GM21723 (cell line): ENCODE measurements around the gene STAT5A.
A peak's percentile ranks its signal among the peaks of the same experiment; 100 is the strongest.
"Not testable (repeated sequence)": the region's sequence is repeated elsewhere in the genome, so short reads cannot be mapped to it uniquely, and the experiment has no call there.

Experiments used
- ATAC-seq: cut with Tn5 transposase; IDR thresholded peaks from one replicate; pipeline ENCODE4 v1.9.1; 2021; ENCODE audit warnings: mild to moderate bottlenecking, moderate library complexity; ENCODE audit not compliant: unreplicated experiment

Gene STAT5A

DNA sequence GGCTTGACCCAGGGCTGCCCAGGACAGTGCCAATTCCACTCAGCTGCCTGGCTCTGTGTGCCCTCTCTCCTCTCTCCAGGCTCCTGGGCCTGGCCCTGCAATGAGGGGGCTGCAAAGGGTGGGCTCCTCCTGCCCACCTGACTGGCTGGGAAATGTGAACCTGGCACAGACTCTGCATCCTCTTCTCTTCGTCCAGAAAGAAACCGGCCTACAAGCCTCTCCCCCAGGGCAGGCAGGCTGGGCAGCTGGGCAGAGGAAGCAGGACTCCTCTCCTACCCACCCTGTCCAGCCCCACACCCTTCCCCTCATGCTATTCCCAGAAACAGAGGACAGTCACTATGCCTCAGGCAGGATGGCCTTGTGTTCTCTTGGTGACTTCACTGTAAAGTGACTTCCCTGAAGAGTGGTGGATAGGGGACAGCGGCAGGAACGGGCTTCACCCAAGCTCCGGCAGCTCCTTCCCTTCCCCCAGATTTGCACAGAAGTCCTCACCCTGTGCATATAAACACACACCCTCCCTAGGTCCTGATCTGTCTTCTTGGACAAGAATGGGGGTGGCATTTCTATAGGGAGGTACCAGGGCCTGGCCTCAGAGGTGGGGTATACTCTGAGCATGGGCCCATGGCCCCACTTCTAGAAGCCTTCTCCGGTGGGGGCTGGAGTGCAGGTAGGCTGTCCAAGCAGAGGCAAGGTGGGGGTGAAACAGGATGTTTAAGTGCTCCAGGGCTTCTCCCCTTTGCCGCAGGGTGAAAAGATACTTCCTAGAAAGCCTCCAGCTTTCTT is 4.9 kb upstream of the STAT5A start:
- no peak for ATAC-seq

DNA sequence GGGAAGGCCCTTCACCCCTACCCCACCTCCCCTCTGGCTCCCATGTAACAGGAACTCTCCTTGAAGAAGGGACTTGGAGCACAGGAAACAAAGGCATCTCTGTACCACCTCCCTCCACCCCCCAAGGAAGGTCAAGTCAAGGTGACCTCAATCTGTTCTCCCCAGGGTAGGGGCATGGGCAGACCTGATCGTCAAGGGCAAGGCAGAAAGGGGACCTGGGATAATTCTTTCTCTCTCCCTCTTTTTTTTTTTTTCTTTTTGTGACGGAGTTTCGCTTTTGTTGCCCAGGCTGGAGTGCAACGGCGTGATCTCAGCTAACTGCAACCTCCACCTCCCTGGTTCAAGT is 4.3 kb upstream of the STAT5A start:
- no peak for ATAC-seq

DNA sequence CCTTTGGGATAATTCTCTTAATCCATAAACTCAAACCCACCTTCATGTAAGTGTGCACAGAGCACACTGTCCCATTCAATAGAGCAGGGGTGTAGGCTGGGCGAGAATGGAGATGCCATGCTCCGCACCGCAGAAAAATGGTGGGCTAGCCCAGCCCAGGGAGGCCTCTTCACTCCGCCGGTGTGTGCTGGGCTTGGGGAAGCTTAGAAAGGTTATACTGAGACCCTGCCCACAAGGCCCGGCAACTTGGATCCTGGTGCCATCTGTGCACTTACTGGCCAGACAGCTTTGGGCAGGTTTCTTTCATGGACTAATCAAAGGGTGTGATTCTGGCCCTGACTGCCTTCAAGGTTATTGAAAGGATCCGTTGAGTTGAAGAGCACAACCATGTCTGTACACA is 3.7 kb upstream of the STAT5A start:
- no peak for ATAC-seq

- no peak for ATAC-seq
Measured at GRCh38 chr17:42285346-42286050, 2.8 kb upstream of the STAT5A start.

GRCh38 chr17:42286411-42287221 is 1.7 kb upstream of the STAT5A start:
- ATAC-seq, result no peak

DNA sequence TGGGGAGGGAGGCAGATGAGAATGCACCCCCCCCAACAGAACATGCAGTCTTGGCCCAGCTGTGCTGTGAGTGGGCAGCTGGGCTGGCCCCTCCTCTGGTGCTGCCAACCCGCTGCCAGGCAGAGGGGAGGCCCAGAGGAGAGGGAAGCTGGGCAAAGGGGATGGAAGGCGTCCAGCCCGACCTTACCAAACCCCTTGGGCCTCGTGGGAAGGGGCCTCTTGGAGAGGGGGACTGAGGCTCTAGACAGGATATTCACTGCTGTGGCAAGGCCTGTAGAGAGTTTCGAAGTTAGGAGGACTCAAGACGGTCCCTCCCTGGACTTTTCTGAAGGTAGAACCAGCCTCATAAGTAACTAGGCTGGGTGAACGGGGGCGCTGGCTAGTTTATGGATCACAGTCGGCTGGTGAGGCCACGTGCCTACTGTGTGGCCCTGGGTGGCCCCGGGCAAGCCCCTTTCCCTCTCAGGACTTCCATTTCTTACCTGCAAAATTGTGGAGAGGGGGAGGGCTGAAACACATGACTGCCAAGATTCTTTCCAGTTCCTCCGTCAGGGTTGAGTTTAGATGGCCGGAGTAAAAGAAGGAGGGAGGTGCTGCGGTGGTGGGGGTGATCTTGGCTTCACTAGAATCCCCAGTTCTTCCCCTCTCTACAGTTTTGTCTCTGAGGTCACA is 857 bp upstream of the STAT5A start:
- ATAC-seq, result no peak

- ATAC-seq, result peak; percentile 22
Measured at GRCh38 chr17:42288803-42289610, 709 bp downstream of the STAT5A start.

DNA sequence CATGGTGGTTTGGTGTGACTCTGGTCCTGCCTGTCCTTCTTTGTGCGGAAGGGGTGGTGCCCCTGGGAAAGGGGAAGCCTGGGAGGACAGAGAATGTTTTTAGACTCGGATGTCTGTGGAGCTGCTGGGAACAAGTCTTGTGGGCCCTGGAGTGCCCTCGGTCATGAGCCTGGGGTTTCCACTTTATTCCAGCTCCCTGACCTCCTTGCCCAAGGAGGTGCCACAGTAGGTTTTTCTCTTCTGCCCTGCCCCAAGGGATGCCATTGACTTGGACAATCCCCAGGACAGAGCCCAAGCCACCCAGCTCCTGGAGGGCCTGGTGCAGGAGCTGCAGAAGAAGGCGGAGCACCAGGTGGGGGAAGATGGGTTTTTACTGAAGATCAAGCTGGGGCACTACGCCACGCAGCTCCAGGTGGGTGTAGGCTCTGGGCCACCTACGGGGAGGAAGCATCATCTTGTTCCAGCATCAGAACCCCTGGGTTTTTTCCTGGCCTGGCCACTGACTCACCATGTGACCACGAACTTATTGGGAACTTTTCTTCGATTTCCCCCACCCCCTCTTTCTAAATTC is 1.4 kb downstream of the STAT5A start:
- ATAC-seq, result no peak

- no peak for ATAC-seq
Measured at GRCh38 chr17:42290577-42290976, 2.3 kb downstream of the STAT5A start.

- ATAC-seq, result no peak
Measured at GRCh38 chr17:42291129-42291528, 2.8 kb downstream of the STAT5A start.

DNA sequence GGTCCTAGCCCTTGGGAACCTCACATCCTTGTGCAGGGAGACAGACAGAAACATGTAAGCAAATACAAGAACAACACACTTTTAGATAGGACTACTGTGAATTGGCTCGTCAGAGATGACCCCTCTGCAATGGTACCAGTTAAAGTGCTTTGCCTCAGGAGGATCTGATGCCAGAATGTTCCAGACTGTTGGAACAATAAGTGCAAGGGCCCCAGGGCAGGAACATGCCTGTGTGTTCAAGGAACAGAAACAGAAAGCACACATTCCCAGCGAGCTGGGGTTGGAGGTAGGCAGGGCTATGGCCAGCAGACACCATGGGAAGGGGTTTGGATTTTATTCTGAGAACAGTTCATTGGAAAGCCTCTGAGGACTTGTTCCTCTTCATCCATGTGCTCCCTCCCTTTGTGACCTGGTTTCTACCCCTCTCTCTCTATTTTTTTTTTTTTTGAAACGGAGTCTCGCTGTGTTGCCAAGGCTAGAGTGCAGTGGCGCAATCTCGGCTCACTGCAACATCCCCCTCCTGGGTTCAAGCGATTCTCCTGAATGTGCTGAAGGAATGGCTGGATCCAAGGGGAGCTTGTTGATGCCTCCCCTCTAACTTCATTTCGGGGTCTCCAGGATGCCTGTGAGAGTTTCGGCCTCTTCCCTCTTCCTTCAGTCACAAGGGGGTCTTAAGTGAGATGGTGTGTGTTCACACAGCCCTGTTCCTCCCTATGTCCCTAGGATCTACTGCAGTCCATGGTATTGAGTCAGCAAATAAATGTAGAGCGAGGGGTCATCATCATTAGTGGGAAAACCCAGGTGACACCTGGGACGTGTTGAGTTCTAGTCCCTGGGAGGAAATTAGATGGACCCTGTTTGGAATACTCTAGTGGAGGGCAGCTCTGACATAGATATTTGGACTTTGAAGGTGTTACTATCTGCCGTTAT is 6.4 kb downstream of the STAT5A start:
- no peak for ATAC-seq

DNA sequence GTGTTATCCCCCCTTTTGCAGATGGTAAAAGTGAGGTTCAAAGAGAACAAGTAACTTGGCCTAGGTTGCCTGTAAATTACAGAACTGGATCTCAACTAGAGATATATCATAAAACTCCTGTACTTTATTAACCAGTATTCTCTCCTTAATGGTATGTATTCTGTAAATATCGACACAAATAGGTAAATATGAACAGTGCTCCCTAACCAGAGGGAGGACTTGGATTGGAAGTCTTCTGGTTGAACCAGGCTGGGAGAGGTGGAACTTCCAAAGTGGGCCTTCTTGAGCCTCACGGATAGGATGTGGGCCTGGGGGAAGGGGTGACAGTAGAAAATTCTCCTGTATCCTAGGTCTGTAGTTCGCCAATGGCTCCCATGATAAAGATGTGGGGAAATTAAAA is 7.7 kb downstream of the STAT5A start:
- no peak for ATAC-seq

- not testable (repeated sequence) for ATAC-seq
Measured at GRCh38 chr17:42297775-42298174, 9.5 kb downstream of the STAT5A start.

GRCh38 chr17:42299361-42299760 is 11.1 kb downstream of the STAT5A start:
- not testable (repeated sequence) for ATAC-seq

DNA sequence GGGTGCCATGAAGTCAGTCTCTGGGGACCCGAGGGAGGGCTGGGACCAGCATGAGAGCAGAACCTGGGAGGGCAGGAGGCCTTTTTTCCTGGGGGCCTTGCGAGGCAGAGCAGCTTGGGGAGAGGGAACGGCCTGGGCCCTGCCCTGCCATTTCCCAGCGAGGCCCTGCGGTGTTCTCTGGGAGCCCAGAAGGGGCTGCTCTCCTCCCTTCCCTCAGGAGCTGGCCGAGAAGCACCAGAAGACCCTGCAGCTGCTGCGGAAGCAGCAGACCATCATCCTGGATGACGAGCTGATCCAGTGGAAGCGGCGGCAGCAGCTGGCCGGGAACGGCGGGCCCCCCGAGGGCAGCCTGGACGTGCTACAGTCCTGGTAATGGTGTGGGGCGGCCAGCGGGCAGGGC is 11.6 kb downstream of the STAT5A start:
- not testable (repeated sequence) for ATAC-seq

DNA sequence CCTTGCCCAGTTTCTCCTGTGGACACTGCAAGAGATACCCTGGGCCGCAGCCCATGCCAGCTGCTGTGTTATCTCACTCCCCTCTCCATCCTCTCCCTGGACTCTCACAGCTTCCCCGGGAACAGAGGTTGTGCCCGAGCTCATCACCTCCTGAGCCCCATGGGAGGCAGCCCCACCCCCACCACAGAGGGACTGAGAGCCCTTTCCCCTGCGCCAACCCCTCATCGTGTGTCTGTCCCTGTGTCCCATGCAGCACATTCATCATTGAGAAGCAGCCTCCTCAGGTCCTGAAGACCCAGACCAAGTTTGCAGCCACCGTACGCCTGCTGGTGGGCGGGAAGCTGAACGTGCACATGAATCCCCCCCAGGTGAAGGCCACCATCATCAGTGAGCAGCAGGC is 12.7 kb downstream of the STAT5A start:
- ATAC-seq, result no peak

GRCh38 chr17:42303694-42304093 is 15.4 kb downstream of the STAT5A start:
- ATAC-seq, result no peak

- no peak for ATAC-seq
Measured at GRCh38 chr17:42304187-42305030, 16.1 kb downstream of the STAT5A start.
